Stimulated activated naive B cell treated with anti-CD40 and anti-IgM and Interleukin-4, amounts not matched to agents 10 μg/mL and 1 μg/mL and 100 μg/mL, for 72 hours (primary cell): ENCODE results near the gene HSD11B1.
A peak's percentile ranks its signal among the peaks of the same experiment; 100 is the strongest.

Experiments used
- ATAC-seq, 2 donors: fragments of 150-1000 bp; cut with Tn5 transposase; replicated peaks; 2 replicates each; pipeline ENCODE4 v1.10.0; 2021; ENCODE audit warnings: moderate library complexity in 1 of 2
- DNase-seq: peaks from one replicate; pipeline ENCODE4 v3.0.0; 2021
- H3K27ac Mint-ChIP-seq: one replicate; pipeline ENCODE4 v1.8.0; 2022; ENCODE audit warnings: mild to moderate bottlenecking, mixed read lengths
- H3K27me3 Mint-ChIP-seq, 2 donors: one replicate each; pipeline ENCODE4 v1.8.0; 2022; ENCODE audit warnings: mixed read lengths in 2 of 2
- H3K36me3 Mint-ChIP-seq, 2 donors: one replicate each; pipeline ENCODE4 v1.8.0; 2022; ENCODE audit warnings: mixed read lengths in 2 of 2, mild to moderate bottlenecking in 1 of 2
- H3K4me1 Mint-ChIP-seq, 2 donors: one replicate each; pipeline ENCODE4 v1.8.0; 2022; ENCODE audit warnings: mixed read lengths in 2 of 2, mild to moderate bottlenecking in 1 of 2
- H3K4me3 Mint-ChIP-seq, 2 donors: one replicate each; pipeline ENCODE4 v1.8.0; 2022; ENCODE audit warnings: mild to moderate bottlenecking in 2 of 2, mixed read lengths in 2 of 2, moderate library complexity in 1 of 2
- H3K9me3 Mint-ChIP-seq, 2 donors: one replicate each; pipeline ENCODE4 v1.8.0; 2022; ENCODE audit warnings: mixed read lengths in 2 of 2, mild to moderate bottlenecking in 1 of 2

Gene HSD11B1

DNA sequence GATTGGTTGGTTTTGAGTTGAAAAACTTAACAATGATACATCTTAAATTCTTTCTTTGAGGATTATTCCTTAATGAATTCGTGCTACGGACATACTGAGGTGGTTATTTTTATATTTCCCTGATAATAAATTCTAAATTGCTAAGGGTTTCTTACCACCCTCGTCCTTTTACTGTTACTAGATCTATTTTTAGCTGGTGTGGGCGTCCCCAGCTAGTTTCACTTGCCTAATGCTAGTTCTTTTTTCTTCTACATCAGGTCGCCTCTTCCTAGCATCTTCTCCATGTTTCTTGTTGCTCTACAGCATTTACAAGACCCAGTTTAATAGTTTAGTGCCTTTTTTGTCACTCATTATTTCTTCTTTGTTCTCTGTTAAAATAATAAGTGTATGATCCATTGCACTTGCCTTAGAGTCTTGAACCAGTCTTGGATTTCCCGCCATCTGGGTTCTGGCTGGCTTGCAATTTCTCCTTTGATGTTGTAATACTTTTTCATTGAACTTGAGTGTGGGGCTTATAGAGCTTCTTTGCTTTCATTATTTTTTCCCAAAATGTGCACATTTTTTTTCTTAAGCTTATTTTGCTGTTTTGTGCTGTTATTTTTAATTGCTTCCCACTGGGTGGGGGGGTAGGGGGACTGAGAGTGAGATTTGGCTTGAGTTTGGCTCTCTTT lies 677 bp upstream of the HSD11B1 start:
- Mint-ChIP-seq H3K4me1 (peaks cover 5 to 10% of the 10 kb centered on the region in 2 donors), H3K36me3 (peaks cover 0 to 4% of the 10 kb centered on the region in 2 donors), H3K9me3 (peaks cover 5 to 9% of the 10 kb centered on the region in 2 donors), H3K4me3 (peak overlapping the region in 1 of 2 donors; percentile 28), H3K27me3 (peaks cover 30 to 40% of the 10 kb centered on the region in 2 donors), H3K27ac (peak overlapping the region; percentile 14)
- DNase-seq = no peak
- ATAC-seq = peak in 1 of 2 donors; percentile 46

DNA sequence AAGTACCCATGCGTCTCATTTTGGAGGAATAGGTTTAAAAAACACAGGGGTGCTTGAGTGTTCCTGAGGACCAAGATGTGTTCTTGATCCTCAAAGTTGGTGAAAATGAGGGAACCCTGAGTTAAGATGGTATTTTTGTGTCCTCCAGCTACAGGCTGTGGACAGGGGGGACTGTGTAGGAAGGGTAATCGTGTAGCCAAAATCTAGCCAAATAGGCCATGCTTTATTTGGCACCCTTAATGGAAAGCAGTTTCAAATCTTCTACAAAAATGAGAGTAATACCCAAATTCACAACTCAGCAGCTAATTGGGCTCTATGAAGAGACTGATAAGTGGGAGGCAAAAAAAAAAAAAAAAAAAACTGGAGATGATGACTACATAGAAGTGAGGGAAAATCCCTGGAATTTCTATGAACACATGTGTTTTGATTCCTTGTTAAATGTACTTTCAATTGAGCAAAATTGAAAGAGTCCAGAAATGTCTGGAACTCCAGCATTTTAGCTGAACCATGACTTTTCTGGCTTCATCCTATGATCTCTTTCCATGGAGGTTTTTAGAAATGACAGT lies 470 bp downstream of the HSD11B1 start:
- DNase-seq = no peak

GRCh38 chr1:209706622-209707021 lies 2.0 kb downstream of the HSD11B1 start:
- ATAC-seq = no peak
- Mint-ChIP-seq H3K27ac (no peak overlapping the region), H3K9me3 (peaks cover 1 to 3% of the 10 kb centered on the region in 2 donors), H3K36me3 (no peaks in the 10 kb centered on the region), H3K27me3 (peaks cover 21 to 44% of the 10 kb centered on the region in 2 donors), H3K4me1 (peaks cover 5 to 10% of the 10 kb centered on the region in 2 donors), H3K4me3 (no peak overlapping the region)
- no peak for DNase-seq

More for the DNA sequence above, 470 bp downstream of the HSD11B1 start:
- no peak for ATAC-seq
- H3K4me3 Mint-ChIP-seq = no peak overlapping the region
- peaks cover 5 to 9% of the 10 kb centered on the region in 2 donors for H3K9me3 Mint-ChIP-seq
- no peak overlapping the region for H3K27ac Mint-ChIP-seq
- H3K36me3 Mint-ChIP-seq = peaks cover 0 to 4% of the 10 kb centered on the region in 2 donors
- peaks cover 5 to 10% of the 10 kb centered on the region in 2 donors for H3K4me1 Mint-ChIP-seq
- peaks cover 30 to 48% of the 10 kb centered on the region in 2 donors for H3K27me3 Mint-ChIP-seq

DNA sequence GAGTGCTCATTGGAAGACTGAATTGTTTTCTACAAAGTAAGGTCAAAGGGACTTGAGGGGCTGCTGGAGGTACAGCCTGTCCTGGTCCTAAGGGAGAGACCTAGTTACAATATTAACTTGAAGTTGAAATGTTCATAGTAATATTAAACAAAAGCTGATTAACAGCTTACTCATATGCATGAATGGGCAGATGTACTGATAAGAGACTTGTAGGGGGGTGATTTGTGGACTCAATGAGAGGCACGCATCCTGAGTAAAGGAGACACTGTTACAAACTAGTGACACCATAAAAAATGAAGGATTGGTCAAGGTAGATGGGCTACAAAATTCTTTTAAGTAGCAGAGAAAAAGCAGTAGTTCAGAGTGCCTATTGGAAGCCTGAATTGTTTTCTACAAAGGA lies 2.7 kb downstream of the HSD11B1 start:
- ATAC-seq (no peak), DNase-seq (no peak)
- Mint-ChIP-seq H3K36me3 (no peaks in the 10 kb centered on the region), H3K9me3 (no peaks in the 10 kb centered on the region), H3K4me3 (no peak overlapping the region), H3K27me3 (peaks cover 22 to 44% of the 10 kb centered on the region in 2 donors), H3K4me1 (peaks cover 4 to 10% of the 10 kb centered on the region in 2 donors), H3K27ac (no peak overlapping the region)

GRCh38 chr1:209708297-209708696 lies 3.7 kb downstream of the HSD11B1 start:
- Mint-ChIP-seq H3K27me3 (peaks cover 22 to 44% of the 10 kb centered on the region in 2 donors), H3K36me3 (no peaks in the 10 kb centered on the region), H3K9me3 (no peaks in the 10 kb centered on the region), H3K4me1 (peaks cover 3 to 10% of the 10 kb centered on the region in 2 donors), H3K27ac (no peak overlapping the region), H3K4me3 (no peak overlapping the region)
- DNase-seq = no peak
- no peak for ATAC-seq

- DNase-seq (no peak), ATAC-seq (no peak)
- Mint-ChIP-seq H3K27ac (no peak overlapping the region), H3K4me1 (no peaks in the 10 kb centered on the region), H3K4me3 (no peak overlapping the region), H3K9me3 (no peaks in the 10 kb centered on the region), H3K27me3 (peaks cover 22 to 46% of the 10 kb centered on the region in 2 donors), H3K36me3 (no peaks in the 10 kb centered on the region)
Observed at GRCh38 chr1:209710093-209710492, 5.4 kb downstream of the HSD11B1 start.

- ATAC-seq = no peak
- Mint-ChIP-seq H3K27ac (no peak overlapping the region), H3K4me1 (no peaks in the 10 kb centered on the region), H3K4me3 (no peak overlapping the region), H3K36me3 (no peaks in the 10 kb centered on the region), H3K27me3 (peaks cover 17 to 47% of the 10 kb centered on the region in 2 donors), H3K9me3 (no peaks in the 10 kb centered on the region)
- no peak for DNase-seq
Observed at GRCh38 chr1:209710847-209711246, 6.2 kb downstream of the HSD11B1 start.

DNA sequence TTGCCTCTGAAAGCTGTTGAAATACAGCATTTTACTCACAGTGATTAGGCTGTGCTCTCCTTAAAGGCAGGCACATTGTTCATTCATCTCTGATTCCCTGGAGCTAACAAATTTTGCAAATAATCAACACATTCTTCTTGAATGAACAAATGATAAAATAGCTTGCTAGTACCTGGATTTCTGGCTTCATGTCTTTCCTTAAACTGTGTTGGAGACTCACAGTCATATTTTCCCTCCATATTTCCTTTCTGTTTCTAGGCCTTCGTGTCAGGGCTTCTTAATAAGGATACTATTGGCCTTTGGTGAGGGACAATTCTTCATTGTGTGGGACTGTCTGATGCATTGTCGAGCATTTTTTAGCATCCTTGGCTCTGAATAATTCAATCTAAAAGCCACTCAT lies 9.7 kb downstream of the HSD11B1 start:
- Mint-ChIP-seq H3K4me3 (no peak overlapping the region), H3K27ac (no peak overlapping the region), H3K36me3 (no peaks in the 10 kb centered on the region), H3K9me3 (peaks cover 0 to 3% of the 10 kb centered on the region in 2 donors), H3K27me3 (peaks cover 11 to 27% of the 10 kb centered on the region in 2 donors), H3K4me1 (no peaks in the 10 kb centered on the region)
- DNase-seq (no peak), ATAC-seq (no peak)

DNA sequence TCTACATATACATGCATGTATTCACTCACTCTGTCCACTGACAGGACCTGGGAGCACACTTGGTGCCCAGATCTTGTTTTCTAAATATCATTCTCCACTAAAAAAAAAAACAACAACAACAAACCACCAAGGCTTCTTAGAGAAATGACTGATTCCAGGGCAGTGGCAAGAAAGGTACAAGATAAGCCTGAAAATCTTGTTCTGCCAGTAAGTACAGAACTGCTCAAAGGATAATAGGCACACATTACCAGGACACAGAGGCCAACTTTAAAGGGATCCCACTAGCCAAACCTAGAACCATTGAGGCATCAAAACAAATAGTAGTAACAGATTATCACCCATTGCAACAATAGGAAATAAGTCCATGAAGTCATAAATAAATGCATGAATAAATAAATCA lies 10.7 kb downstream of the HSD11B1 start:
- DNase-seq (no peak), ATAC-seq (no peak)
- no peak overlapping the region for H3K4me3 Mint-ChIP-seq
- no peaks in the 10 kb centered on the region for H3K4me1 Mint-ChIP-seq
- H3K36me3 Mint-ChIP-seq = no peaks in the 10 kb centered on the region
- peaks cover 11 to 17% of the 10 kb centered on the region in 2 donors for H3K27me3 Mint-ChIP-seq
- H3K9me3 Mint-ChIP-seq = peaks cover 0 to 4% of the 10 kb centered on the region in 2 donors
- no peak overlapping the region for H3K27ac Mint-ChIP-seq

DNA sequence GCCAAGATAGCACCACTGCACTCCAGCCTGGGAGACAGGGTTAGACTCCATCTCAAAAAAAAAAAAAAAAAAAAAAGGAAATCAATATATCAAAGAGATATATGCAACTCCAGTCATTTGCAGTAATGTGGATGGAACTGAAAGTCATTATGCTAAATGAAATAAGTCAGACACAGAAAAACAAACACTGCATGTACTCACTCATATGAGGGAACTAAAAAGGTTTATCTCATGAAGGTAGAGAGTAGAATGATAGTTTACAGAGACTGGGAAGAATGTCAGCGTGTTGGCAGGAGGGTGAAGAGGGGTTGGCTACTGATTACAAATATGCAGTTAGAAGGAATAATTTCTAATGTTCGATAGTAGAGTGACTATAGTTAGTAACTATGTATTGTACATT lies 13.2 kb downstream of the HSD11B1 start:
- ATAC-seq = no peak
- H3K27me3 Mint-ChIP-seq = peaks cover 7 to 15% of the 10 kb centered on the region in 2 donors
- H3K36me3 Mint-ChIP-seq = no peaks in the 10 kb centered on the region
- DNase-seq = no peak
- H3K9me3 Mint-ChIP-seq = peaks cover 0 to 4% of the 10 kb centered on the region in 2 donors
- H3K4me3 Mint-ChIP-seq = no peak overlapping the region
- H3K27ac Mint-ChIP-seq = no peak overlapping the region
- H3K4me1 Mint-ChIP-seq = peaks cover 0 to 3% of the 10 kb centered on the region in 2 donors

DNA sequence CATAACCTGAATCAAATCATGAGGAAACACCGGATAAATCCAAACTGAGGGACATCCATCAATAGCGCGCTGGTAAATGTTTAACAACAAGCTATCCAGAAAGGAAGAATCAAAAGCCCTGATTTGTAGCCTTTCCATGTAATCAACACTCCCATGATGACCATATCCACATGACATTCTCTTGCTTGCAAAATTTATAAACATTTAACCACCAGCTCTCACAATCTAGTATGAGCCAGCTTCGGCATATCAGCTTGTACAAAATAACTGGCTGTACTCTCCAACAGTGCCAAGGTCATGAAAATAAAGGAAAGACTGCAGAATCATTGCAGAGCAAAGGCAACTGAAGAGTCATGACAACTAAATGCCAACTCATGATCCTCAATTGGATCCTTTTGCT lies 15.7 kb downstream of the HSD11B1 start:
- DNase-seq (no peak), ATAC-seq (no peak)
- Mint-ChIP-seq H3K36me3 (no peaks in the 10 kb centered on the region), H3K27me3 (peaks cover 0 to 5% of the 10 kb centered on the region in 2 donors), H3K27ac (no peak overlapping the region), H3K4me1 (peaks cover 5 to 9% of the 10 kb centered on the region in 2 donors), H3K9me3 (peaks cover 0 to 4% of the 10 kb centered on the region in 2 donors), H3K4me3 (no peak overlapping the region)

- peaks cover under 1 to 3% of the 10 kb centered on the region in 2 donors for H3K27me3 Mint-ChIP-seq
- peaks cover 0 to 4% of the 10 kb centered on the region in 2 donors for H3K9me3 Mint-ChIP-seq
- no peak for ATAC-seq
- H3K36me3 Mint-ChIP-seq = no peaks in the 10 kb centered on the region
- peaks cover 5 to 9% of the 10 kb centered on the region in 2 donors for H3K4me1 Mint-ChIP-seq
- no peak overlapping the region for H3K4me3 Mint-ChIP-seq
- no peak overlapping the region for H3K27ac Mint-ChIP-seq
- no peak for DNase-seq
Observed at GRCh38 chr1:209720826-209721225, 16.2 kb downstream of the HSD11B1 start.

GRCh38 chr1:209721323-209721722 lies 16.7 kb downstream of the HSD11B1 start:
- Mint-ChIP-seq H3K4me1 (peaks cover 5 to 9% of the 10 kb centered on the region in 2 donors), H3K27ac (no peak overlapping the region), H3K9me3 (peaks cover 0 to 4% of the 10 kb centered on the region in 2 donors), H3K4me3 (no peak overlapping the region), H3K36me3 (no peaks in the 10 kb centered on the region), H3K27me3 (peaks cover 0 to 3% of the 10 kb centered on the region in 2 donors)
- peak in 1 of 2 donors; percentile 53 for ATAC-seq
- DNase-seq = no peak

DNA sequence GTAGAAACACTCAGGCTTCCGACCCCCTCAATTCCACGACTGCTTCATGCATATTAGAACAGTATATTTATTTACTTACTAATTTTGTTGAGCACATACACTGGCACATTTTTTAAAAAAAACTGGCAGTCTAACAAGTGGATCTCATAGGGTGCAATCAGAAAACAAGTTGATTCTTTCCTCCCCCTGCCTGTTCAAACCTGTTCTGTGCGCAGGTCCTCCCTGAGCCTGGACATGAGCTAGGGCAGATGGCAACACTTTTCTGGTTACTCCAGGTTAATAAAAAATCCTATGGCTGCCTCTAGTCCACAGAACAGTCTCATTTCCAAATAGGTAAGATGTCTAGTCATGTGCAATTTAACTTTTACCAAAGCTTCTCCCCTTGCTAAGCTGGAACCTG lies 18.6 kb downstream of the HSD11B1 start:
- Mint-ChIP-seq H3K9me3 (peaks cover 0 to 4% of the 10 kb centered on the region in 2 donors), H3K4me1 (peaks cover 5 to 9% of the 10 kb centered on the region in 2 donors), H3K27ac (no peak overlapping the region), H3K4me3 (no peak overlapping the region), H3K27me3 (peaks cover 3 to 6% of the 10 kb centered on the region in 2 donors), H3K36me3 (peaks cover 0 to 2% of the 10 kb centered on the region in 2 donors)
- ATAC-seq = no peak
- DNase-seq = no peak
